Psoas muscle (tissue), 8 donors: ENCODE measurements around the gene CABP5. TPM values are rescaled to one million over a fixed set of nuclear protein-coding genes. Genes with fewer than 3 reads are reported as not detected.

Experiments
- ATAC-seq, 4 donors: fragments of 200-7000 bp; cut with Tn5 transposase; one replicate each; pipeline ENCODE4 v1.9.1; 2020; ENCODE audit warnings: moderate library complexity in 3 of 4, mild to moderate bottlenecking in 2 of 4
- DNase-seq, 2 donors: peaks; one replicate each; pipeline ENCODE4 v3.0.0-alpha.2; 2020
- H3K27ac ChIP-seq: fragments of 200-600 bp; one replicate; pipeline ENCODE4 v1.8.0; 2022
- H3K27me3 ChIP-seq, 3 donors: fragments of 200-600 bp in 1 of 3; one replicate each; pipeline versions ENCODE4 v1.6.1 to v1.8.0; 2013 to 2022; ENCODE audit warnings: low read length in 2 of 3, mild to moderate bottlenecking in 2 of 3, moderate library complexity in 1 of 3; ENCODE audit not compliant: insufficient read depth in 3 of 3
- H3K36me3 ChIP-seq, 2 donors: fragments of 200-600 bp in 1 of 2; one replicate each; pipeline versions ENCODE4 v1.6.1 to v1.8.0; 2013 to 2022; ENCODE audit warnings: low read depth in 1 of 2, mild to moderate bottlenecking in 1 of 2, moderate library complexity in 1 of 2; ENCODE audit not compliant: insufficient read depth in 1 of 2
- H3K4me1 ChIP-seq: fragments of 200-600 bp; one replicate; pipeline ENCODE4 v1.8.0; 2022
- H3K4me3 ChIP-seq: fragments of 200-600 bp; one replicate; pipeline ENCODE4 v1.8.0; 2022; ENCODE audit warnings: mild to moderate bottlenecking
- H3K9me3 ChIP-seq: fragments of 200-600 bp; one replicate; pipeline ENCODE4 v1.8.0; 2022
- CTCF ChIP-seq: fragments of 200-600 bp; IDR thresholded peaks from one replicate; pipeline ENCODE4 v1.8.0; 2022; ENCODE audit warnings: antibody characterized with exemption
- WGBS, 3 donors: extraction: QIAGEN DNeasy Blood & Tissue Kit; methylation state at CpG; one replicate each; pipeline versions ENCODE4 v1.1.6 to v1.1.7; 2013; 5-methylcytosine and 5-hydroxymethylcytosine counted together
- intact Hi-C, 2 donors: fragments of 100-400 bp; cut with DNase I; formaldehyde crosslinking; loops; one replicate each; pipeline versions ENCODE4 v1.11.0 to v1.14.2; 2022
- polyA plus RNA-seq, 3 donors: library from polyadenylated mRNA; stranded (reverse); fragments of 200-250 nt; gene quantifications; one replicate each; pipeline ENCODE4 v1.2.3, GENCODE V29; 2013
- total RNA-seq, 4 donors: library from RNA; stranded (reverse); fragmentation: NEBNext Ultra II Directional in 2 of 4; extraction: Animal tissue kit (Norgen Biotek cat#: 25700) in 2 of 4; gene quantifications; one replicate each; pipeline versions ENCODE4 v1.2.1 to v1.2.4, GENCODE V29; 2021 to 2023
- donor health status: healthy with polysubstance abuse.
- donor health status: DM: no; HTN: no; CAD: no; lungs with moderate emphysema.
- donor health status: Bipolar disorder and iron deficiency.
- donor health status: healthy.
- donor health status: DM: yes; HTN: yes; CAD: no.
- donor health status: DM: no; HTN: no; CAD: no.
- donor health status: DM: no; HTN: no; CAD: no.
- donor health status: DM: yes; HTN: yes; CAD: no.

The CABP5 gene
- total and polyA plus RNA-seq, 7 donors, result 0.18 TPM; not detected in 6

- ATAC-seq, result no peak
- peaks cover 0 to 15% (median 2%) of the 10 kb centered on the region in 3 donors for H3K27me3 ChIP-seq
- 82 to 92% (median 87%) methylated on average over 3 of the region's 3 CpGs for WGBS, 3 donors
Observed at GRCh38 chr19:48023518-48023917, 20.4 kb downstream of the CABP5 start.

GRCh38 chr19:48023011-48023410 is 20.9 kb downstream of the CABP5 start:
- no peak for ATAC-seq

More at GRCh38 chr19:48023518-48023917, 20.4 kb downstream of the CABP5 start:
- no peak for TF ChIP-seq CTCF
- no peak for DNase-seq
- Histone ChIP-seq H3K27ac (no peak overlapping the region), H3K36me3 (no peaks in the 10 kb centered on the region), H3K9me3 (no peaks in the 10 kb centered on the region), H3K4me1 (no peaks in the 10 kb centered on the region), H3K4me3 (no peak overlapping the region)
- intact Hi-C loops, result no loop called here

GRCh38 chr19:48020686-48021085 is 23.2 kb downstream of the CABP5 start:
- no peak overlapping the region for H3K27ac ChIP-seq
- H3K36me3 ChIP-seq, result no peaks in the 10 kb centered on the region
- no peak for ATAC-seq
- H3K4me3 ChIP-seq, result no peak overlapping the region
- H3K27me3 ChIP-seq, result peaks cover 0 to 14% (median 2%) of the 10 kb centered on the region in 3 donors
- no peak for DNase-seq
- intact Hi-C loops, result no loop called here
- 77 to 82% (median 78%) methylated on average over 3 of the region's 3 CpGs for WGBS, 3 donors
- no peaks in the 10 kb centered on the region for H3K9me3 ChIP-seq
- H3K4me1 ChIP-seq, result no peaks in the 10 kb centered on the region
- no peak for TF ChIP-seq CTCF

More at GRCh38 chr19:48023011-48023410, 20.9 kb downstream of the CABP5 start:
- H3K9me3 ChIP-seq, result no peaks in the 10 kb centered on the region
- H3K27me3 ChIP-seq, result peaks cover 0 to 15% (median 2%) of the 10 kb centered on the region in 3 donors
- no peak overlapping the region for H3K4me3 ChIP-seq
- H3K4me1 ChIP-seq, result no peaks in the 10 kb centered on the region
- intact Hi-C loops, result no loop called here
- H3K36me3 ChIP-seq, result no peaks in the 10 kb centered on the region
- TF ChIP-seq CTCF, result no peak
- no peak overlapping the region for H3K27ac ChIP-seq
- 52 to 61% (median 59%) methylated on average over 2 of the region's 2 CpGs for WGBS, 3 donors
- DNase-seq, result no peak

- intact Hi-C loops, result no loop called here
- H3K36me3 ChIP-seq, result no peaks in the 10 kb centered on the region
- DNase-seq (no peak), ATAC-seq (no peak)
- no peak overlapping the region for H3K27ac ChIP-seq
- peaks cover 0 to 5% (median 3%) of the 10 kb centered on the region in 3 donors for H3K27me3 ChIP-seq
- TF ChIP-seq CTCF, result no peak
- H3K4me1 ChIP-seq, result no peaks in the 10 kb centered on the region
- 88 to 93% (median 92%) methylated on average over 11 of the region's 11 CpGs for WGBS, 3 donors
- no peaks in the 10 kb centered on the region for H3K9me3 ChIP-seq
- no peak overlapping the region for H3K4me3 ChIP-seq
Observed at GRCh38 chr19:48010932-48011758, 32.7 kb downstream of the CABP5 start.
